OCI-LY7 (cell line): ENCODE measurements around the gene CSKMT. TPM values are rescaled to one million over a fixed set of nuclear protein-coding genes. Genes with fewer than 3 reads are reported as not detected.

ENCODE experiments used
- BruUV-seq: library from RNA; stranded (reverse); fragments of 400-500 nt; replicated peaks from 2 replicates; lab custom pipeline; 2021; lab: Mats Ljungman, UMichigan
- CTCF ChIA-PET: fragments of 300-600 bp; sonication (Branson Sonifier 250); formaldehyde crosslinking; loops from one replicate; lab custom pipeline; 2022; ENCODE audit warnings: antibody characterized with exemption; ENCODE audit not compliant: unreplicated experiment; lab: Charles Lee
- POLR2A ChIA-PET: fragments of 300-600 bp; sonication (Branson Sonifier 250); formaldehyde crosslinking; loops from one replicate; lab custom pipeline; 2022; ENCODE audit warnings: antibody characterized with exemption; lab: Charles Lee
- DNase-seq: peaks from one replicate; pipeline ENCODE4 v3.0.0-alpha.2; 2015; ENCODE audit warnings: low spot score
- H2AFZ ChIP-seq: fragments of 200-600 bp; sonication (generic), shearing (Covaris generic); 2 replicates; pipeline ENCODE4 v1.6.1; 2014; ENCODE audit warnings: mild to moderate bottlenecking, antibody characterized with exemption, low read length, moderate library complexity
- H3K27ac ChIP-seq: fragments of 200-600 bp; sonication (generic); 2 replicates; pipeline ENCODE4 v1.5.1; 2014; ENCODE audit warnings: mixed run types, low read depth, mild to moderate bottlenecking, moderate library complexity, low read length, inconsistent platforms; ENCODE audit not compliant: poor library complexity, severe bottlenecking
- H3K36me3 ChIP-seq: fragments of 200-600 bp; sonication (generic); 2 replicates; pipeline ENCODE4 v1.6.1; 2014; ENCODE audit warnings: mild to moderate bottlenecking, antibody characterized with exemption, low read length, moderate library complexity, mixed read lengths; ENCODE audit not compliant: insufficient read depth
- H3K4me1 ChIP-seq: fragments of 200-600 bp; sonication (generic); 2 replicates; pipeline ENCODE4 v1.5.1; 2014; ENCODE audit warnings: mild to moderate bottlenecking, low read length; ENCODE audit not compliant: insufficient read depth, poor library complexity, severe bottlenecking
- H3K4me2 ChIP-seq: fragments of 200-600 bp; sonication (generic); 2 replicates; pipeline ENCODE4 v1.6.1; 2014; ENCODE audit warnings: mild to moderate bottlenecking, low read length
- H3K4me3 ChIP-seq: fragments of 200-600 bp; sonication (generic); 2 replicates; pipeline ENCODE4 v1.5.1; 2014; ENCODE audit warnings: mild to moderate bottlenecking, low read depth, low read length; ENCODE audit not compliant: poor library complexity, severe bottlenecking
- H3K79me2 ChIP-seq: fragments of 200-600 bp; sonication (generic); 2 replicates; pipeline ENCODE4 v1.6.1; 2016; ENCODE audit warnings: low read depth, mild to moderate bottlenecking, low read length, moderate library complexity, mixed read lengths; ENCODE audit not compliant: insufficient read depth
- H3K9me2 ChIP-seq: fragments of 200-600 bp; sonication (generic); 2 replicates; pipeline ENCODE4 v1.6.1; 2016; ENCODE audit warnings: mild to moderate bottlenecking, low read length, mixed read lengths; ENCODE audit not compliant: insufficient read depth
- H3K9me3 ChIP-seq: fragments of 200-600 bp; sonication (generic); 2 replicates; pipeline ENCODE4 v1.6.1; 2014; ENCODE audit warnings: mild to moderate bottlenecking, mixed run types, low read length, mixed read lengths
- H4K20me1 ChIP-seq: fragments of 200-600 bp; sonication (generic); 2 replicates; pipeline ENCODE4 v1.6.1; 2014; ENCODE audit warnings: mild to moderate bottlenecking, antibody characterized with exemption, low read length, moderate library complexity, mixed read lengths; ENCODE audit not compliant: insufficient read depth
- EZH2phosphoT487 ChIP-seq: fragments of 200-600 bp; sonication (generic); IDR thresholded peaks from 2 replicates; pipeline ENCODE4 v1.6.1; 2018; ENCODE audit warnings: low read depth, borderline replicate concordance, mild to moderate bottlenecking, mixed run types, antibody characterized with exemption, low read length, moderate library complexity, mixed read lengths
- intact Hi-C: fragments of 100-400 bp; cut with micrococcal nuclease; formaldehyde crosslinking; loops from one replicate; pipeline ENCODE4 v1.10.0; 2022; ENCODE audit not compliant: unreplicated experiment
- total RNA-seq, 2 experiments: library from RNA; depleted of rRNA in 1 of 2; stranded (reverse); fragments of >200 nt in 1 of 2; shearing (Covaris generic) in 1 of 2; gene quantifications; 2 replicates each; pipeline ENCODE4 v1.2.3, GENCODE V29; 2014 to 2022
- TF ChIP-seq, protein P1 (sequence below): fragments of 200-600 bp; sonication (generic); conservative IDR thresholded peaks from 2 replicates; pipeline ENCODE4 v1.5.1; 2014; ENCODE audit warnings: mild to moderate bottlenecking, antibody characterized with exemption, low read length, moderate library complexity, mixed read lengths

Gene CSKMT
- total RNA-seq, 2 experiments from 2014 or later: 80.1 to 88.4 TPM

DNA sequence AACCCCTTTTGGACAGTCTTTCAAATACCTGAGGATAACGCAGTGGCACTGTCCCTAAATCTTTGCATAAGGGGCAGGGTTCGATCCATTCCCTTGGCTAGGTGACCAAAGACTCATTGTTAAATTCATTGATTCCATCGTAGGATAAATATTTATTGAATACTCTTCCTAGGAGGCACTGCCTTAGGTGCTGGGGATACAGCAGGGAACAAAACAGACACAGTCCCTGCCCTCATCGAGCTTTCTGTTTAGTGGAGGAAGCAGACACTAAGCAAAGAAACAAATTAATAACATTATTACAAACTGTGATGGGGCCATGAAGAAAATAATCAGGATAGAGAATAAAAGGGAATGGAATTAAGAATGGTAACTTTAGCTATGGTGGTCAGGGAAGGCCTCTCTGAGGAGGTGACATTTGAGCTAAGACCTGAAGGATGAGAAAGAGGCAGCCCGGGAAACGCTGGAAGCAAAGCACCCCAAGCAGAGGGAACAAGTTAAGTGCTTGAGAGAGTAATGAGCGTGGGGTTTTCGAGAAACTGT is 44.0 kb upstream of the CSKMT start:
- BruUV-seq: TSS peak; percentile 60
- ChIA-PET CTCF (interaction anchor here (0.9 to 1.0 kb wide), 2 partner anchors 29 to 32 kb away, joined by 3 to 4 read pairs; partner anchors contain the start of gene INTS5), POLR2A (interaction anchor here (0.8 to 2.7 kb wide), 12 partner anchors 10 to 151 kb away, joined by 3 to 17 read pairs (median 4); partner anchors contain the start of genes C11orf98, CSKMT, EEF1G and GANAB)
- no peak for TF ChIP-seq EZH2phosphoT487
- TF ChIP-seq, protein P1, sequence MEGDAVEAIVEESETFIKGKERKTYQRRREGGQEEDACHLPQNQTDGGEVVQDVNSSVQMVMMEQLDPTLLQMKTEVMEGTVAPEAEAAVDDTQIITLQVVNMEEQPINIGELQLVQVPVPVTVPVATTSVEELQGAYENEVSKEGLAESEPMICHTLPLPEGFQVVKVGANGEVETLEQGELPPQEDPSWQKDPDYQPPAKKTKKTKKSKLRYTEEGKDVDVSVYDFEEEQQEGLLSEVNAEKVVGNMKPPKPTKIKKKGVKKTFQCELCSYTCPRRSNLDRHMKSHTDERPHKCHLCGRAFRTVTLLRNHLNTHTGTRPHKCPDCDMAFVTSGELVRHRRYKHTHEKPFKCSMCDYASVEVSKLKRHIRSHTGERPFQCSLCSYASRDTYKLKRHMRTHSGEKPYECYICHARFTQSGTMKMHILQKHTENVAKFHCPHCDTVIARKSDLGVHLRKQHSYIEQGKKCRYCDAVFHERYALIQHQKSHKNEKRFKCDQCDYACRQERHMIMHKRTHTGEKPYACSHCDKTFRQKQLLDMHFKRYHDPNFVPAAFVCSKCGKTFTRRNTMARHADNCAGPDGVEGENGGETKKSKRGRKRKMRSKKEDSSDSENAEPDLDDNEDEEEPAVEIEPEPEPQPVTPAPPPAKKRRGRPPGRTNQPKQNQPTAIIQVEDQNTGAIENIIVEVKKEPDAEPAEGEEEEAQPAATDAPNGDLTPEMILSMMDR: no peak
- no peak for DNase-seq
- Histone ChIP-seq H3K9me2 (no peaks in the 10 kb centered on the region), H2AFZ (peak overlapping the region; percentile 42; the same call in 1 of the 2 replicates), H3K79me2 (peaks cover 24% of the 10 kb centered on the region), H3K4me2 (peak overlapping the region; percentile 98), H3K36me3 (peaks cover 45% of the 10 kb centered on the region), H3K4me3 (peak overlapping the region; percentile 79), H3K4me1 (peaks cover 25% of the 10 kb centered on the region), H3K27ac (peak overlapping the region; percentile 83), H4K20me1 (no peaks in the 10 kb centered on the region), H3K9me3 (no peaks in the 10 kb centered on the region)
- intact Hi-C loops: no loop called here

GRCh38 chr11:62621567-62622470 is 43.3 kb upstream of the CSKMT start, which contains the start of gene B3GAT3:
TSS of gene B3GAT3 (minus strand) at chr11:62621986. CDS start at chr11:62621947, 39 bp downstream.
- Histone ChIP-seq H3K4me1 (peaks cover 25% of the 10 kb centered on the region), H3K79me2 (peaks cover 24% of the 10 kb centered on the region), H3K9me2 (no peaks in the 10 kb centered on the region), H3K4me3 (peak within 1 kb of the TSS; percentile 79), H2AFZ (peak within 1 kb of the TSS; percentile 68; the same call in 1 of the 2 replicates), H4K20me1 (no peaks in the 10 kb centered on the region), H3K4me2 (peak within 1 kb of the TSS; percentile 98), H3K9me3 (no peaks in the 10 kb centered on the region), H3K27ac (peak within 1 kb of the TSS; percentile 83), H3K36me3 (peaks cover 45% of the 10 kb centered on the region)
- CTCF ChIA-PET: interaction anchor here (0.6 to 1.0 kb wide), 3 partner anchors 30 to 31 kb away, joined by 3 to 7 read pairs (median 4); partner anchors contain the start of gene INTS5
- peak; percentile 99 for DNase-seq
- no peak for TF ChIP-seq EZH2phosphoT487
- TF ChIP-seq, protein P1: 0 out of 2 replicates have a peak, but pooled peaks have one; percentile 20
- POLR2A ChIA-PET: interaction anchor here (0.5 to 2.7 kb wide), 16 partner anchors 11 to 150 kb away, joined by 3 to 17 read pairs (median 4); partner anchors contain the start of genes C11orf98, CSKMT, EEF1G and GANAB
- intact Hi-C loops: loop anchor here (2.0 kb wide), 2 partner anchors 31 kb away; partner anchors contain the start of genes INTS5 and TUT1
- BruUV-seq: no TSS peak
